ENCODE data around the gene TICRR. TPM values are rescaled to one million over a fixed set of nuclear protein-coding genes. Genes with fewer than 3 reads are reported as not detected.

The TICRR gene
- total RNA-seq, 2 donors from 2014 or later: under 0.01 TPM; not detected in 1

GRCh38 chr15:89671687-89672086, 96.4 kb downstream of the TICRR start:
- ATAC-seq (no peak), DNase-seq (no peak)
- whole genome bisulfite sequencing, 2 donors: 61 to 81% methylated on average over 3 to 4 of the region's 4 CpGs
- Histone ChIP-seq H3K36me3 (replicated peaks in 1 of 2; ENCODE audit: insufficient read depth in 1 of 2, low read depth in 2 of 2) (no peaks in the 10 kb centered on the region), H3K9me3 (no peaks in the 10 kb centered on the region), H3K27ac (no peak overlapping the region), H3K4me1 (no peaks in the 10 kb centered on the region), H3K27me3 (no peaks in the 10 kb centered on the region), H3K4me3 (no peak overlapping the region)
- TF ChIP-seq, protein P1, sequence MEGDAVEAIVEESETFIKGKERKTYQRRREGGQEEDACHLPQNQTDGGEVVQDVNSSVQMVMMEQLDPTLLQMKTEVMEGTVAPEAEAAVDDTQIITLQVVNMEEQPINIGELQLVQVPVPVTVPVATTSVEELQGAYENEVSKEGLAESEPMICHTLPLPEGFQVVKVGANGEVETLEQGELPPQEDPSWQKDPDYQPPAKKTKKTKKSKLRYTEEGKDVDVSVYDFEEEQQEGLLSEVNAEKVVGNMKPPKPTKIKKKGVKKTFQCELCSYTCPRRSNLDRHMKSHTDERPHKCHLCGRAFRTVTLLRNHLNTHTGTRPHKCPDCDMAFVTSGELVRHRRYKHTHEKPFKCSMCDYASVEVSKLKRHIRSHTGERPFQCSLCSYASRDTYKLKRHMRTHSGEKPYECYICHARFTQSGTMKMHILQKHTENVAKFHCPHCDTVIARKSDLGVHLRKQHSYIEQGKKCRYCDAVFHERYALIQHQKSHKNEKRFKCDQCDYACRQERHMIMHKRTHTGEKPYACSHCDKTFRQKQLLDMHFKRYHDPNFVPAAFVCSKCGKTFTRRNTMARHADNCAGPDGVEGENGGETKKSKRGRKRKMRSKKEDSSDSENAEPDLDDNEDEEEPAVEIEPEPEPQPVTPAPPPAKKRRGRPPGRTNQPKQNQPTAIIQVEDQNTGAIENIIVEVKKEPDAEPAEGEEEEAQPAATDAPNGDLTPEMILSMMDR (IDR thresholded peaks at IDR 0.05): no peak
- no peak for TF ChIP-seq POLR2A (IDR thresholded peaks at IDR 0.05)
- intact Hi-C loops (cut with DNase I): no loop called here

DNA sequence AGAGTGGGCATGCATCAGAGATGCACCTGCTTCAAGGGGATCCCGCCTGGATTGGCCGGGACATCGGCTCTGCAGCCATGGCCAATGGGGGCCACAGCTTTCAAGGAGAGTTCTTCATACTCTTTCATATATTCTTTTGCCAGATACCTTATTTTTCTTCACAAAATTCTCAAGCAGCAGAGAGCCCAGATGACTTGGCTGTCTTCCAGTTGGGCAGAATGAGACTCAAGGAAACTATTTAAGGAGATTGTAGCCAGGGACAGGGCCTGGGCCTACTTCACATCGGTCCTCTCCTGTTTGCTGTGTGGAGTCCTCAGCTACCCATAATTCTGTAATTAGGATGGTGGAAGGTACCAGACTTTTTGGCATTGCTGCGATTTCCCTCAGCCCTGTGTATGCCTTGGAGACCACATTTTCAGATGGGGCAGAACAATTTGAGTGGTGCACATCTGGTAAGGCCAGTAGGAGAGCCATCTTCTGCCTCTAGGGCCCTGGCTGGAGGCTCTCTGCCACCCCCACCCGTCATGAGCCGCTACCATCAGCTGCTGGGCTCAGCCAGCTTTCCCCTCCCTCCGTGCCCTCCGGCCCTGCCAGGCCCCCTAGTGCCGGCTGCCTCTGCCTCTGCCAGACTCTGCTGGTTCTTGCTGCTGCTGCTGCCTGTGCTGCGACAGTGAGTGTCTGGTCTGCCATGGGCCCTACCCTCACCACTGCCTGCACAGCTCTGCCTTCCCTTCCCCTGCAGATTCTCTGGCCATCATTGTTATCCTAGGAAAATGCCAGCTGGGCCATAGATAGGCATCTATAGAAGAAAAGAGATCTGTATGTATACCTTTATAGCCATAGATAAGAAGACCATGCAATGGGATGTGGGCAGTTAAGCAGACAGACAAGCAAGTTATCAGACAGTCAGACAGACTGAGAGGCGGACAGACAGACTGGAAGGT, 97.2 kb downstream of the TICRR start:
- Histone ChIP-seq H3K9me3 (no peaks in the 10 kb centered on the region), H3K4me1 (no peaks in the 10 kb centered on the region), H3K4me3 (no peak overlapping the region), H3K27ac (no peak overlapping the region), H3K36me3 (replicated peaks in 1 of 2; ENCODE audit: insufficient read depth in 1 of 2, low read depth in 2 of 2) (no peaks in the 10 kb centered on the region), H3K27me3 (no peaks in the 10 kb centered on the region)
- ATAC-seq: no peak
- TF ChIP-seq POLR2A (IDR thresholded peaks at IDR 0.05): no peak
- TF ChIP-seq, protein P1 (IDR thresholded peaks at IDR 0.05): no peak
- intact Hi-C loops (cut with DNase I): no loop called here
- 90 to 93% methylated on average over 8 to 12 of the region's 12 CpGs for WGBS, 2 donors
- DNase-seq: no peak

DNA sequence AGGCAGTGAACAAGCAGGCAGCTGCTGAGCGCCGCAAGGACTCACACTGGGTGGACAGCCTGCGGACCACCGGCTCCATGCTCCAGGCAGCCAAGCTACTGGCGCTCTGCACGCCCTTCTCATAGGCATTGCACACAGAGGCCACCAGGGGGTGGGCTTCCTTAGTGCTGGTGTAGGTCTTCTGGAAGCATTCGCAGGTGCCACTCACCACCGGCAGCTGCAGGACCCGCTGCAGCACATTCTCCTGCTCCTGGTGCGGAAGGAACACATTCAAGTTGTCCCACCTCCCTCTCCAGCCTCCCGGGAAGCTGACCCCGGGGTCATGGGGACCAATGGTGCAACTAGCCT, 97.9 kb downstream of the TICRR start:
- peak in 1 of 4 donors; percentile 54 for DNase-seq
- H3K4me1 ChIP-seq: no peaks in the 10 kb centered on the region
- H3K4me3 ChIP-seq: no peak overlapping the region
- 67 to 86% methylated on average over 5 to 12 of the region's 12 CpGs for WGBS, 2 donors
- H3K27ac ChIP-seq: no peak overlapping the region
- H3K9me3 ChIP-seq: no peaks in the 10 kb centered on the region
- intact Hi-C loops (cut with DNase I): no loop called here
- H3K36me3 ChIP-seq (replicated peaks in 1 of 2; ENCODE audit: insufficient read depth in 1 of 2, low read depth in 2 of 2): no peaks in the 10 kb centered on the region
- H3K27me3 ChIP-seq: no peaks in the 10 kb centered on the region
- ATAC-seq: no peak
- no peak for TF ChIP-seq POLR2A (IDR thresholded peaks at IDR 0.05)
- TF ChIP-seq, protein P1 (IDR thresholded peaks at IDR 0.05): peak in 3 of 7 experiments; percentile 23 to 28 (median 25)

DNA sequence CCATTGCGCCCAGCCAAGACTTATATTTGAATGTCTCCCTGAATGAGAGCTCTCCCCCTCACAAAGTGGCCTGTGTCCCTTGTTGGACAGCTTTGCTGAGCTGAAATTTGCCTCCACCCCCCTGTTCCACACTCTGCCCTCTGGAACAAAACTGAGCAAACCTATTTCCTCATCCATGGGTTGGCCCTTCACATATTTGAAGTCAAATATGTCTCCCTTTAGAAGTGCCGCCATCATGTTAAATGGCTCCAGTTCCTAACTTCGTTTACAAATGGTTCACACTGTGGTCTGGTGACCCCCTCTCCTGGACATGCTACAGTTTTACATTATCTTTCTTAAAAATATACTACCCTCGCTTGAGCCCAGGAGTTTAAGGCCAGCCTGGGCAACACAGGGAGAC, 99.3 kb downstream of the TICRR start:
- DNase-seq (no peak), ATAC-seq (no peak)
- Histone ChIP-seq H3K36me3 (replicated peaks in 1 of 2; ENCODE audit: insufficient read depth in 1 of 2, low read depth in 2 of 2) (no peaks in the 10 kb centered on the region), H3K27me3 (no peaks in the 10 kb centered on the region), H3K4me3 (no peak overlapping the region), H3K27ac (no peak overlapping the region), H3K9me3 (no peaks in the 10 kb centered on the region), H3K4me1 (peaks cover 9% of the 10 kb centered on the region)
- WGBS, 2 donors: 83 to 89% methylated on average over 4 of the region's 4 CpGs
- TF ChIP-seq, protein P1 (IDR thresholded peaks at IDR 0.05): peak in 1 of 7 experiments; percentile 3
- TF ChIP-seq POLR2A (IDR thresholded peaks at IDR 0.05): no peak
- intact Hi-C loops (cut with DNase I): no loop called here
